ENCODE measurements around the gene CDC25C.
"Not testable (repeated sequence)": the region's sequence is repeated elsewhere in the genome, so short reads cannot be mapped to it uniquely, and the experiment has no call there.

CDC25C gene

GRCh38 chr5:138274189-138274853, 57.3 kb downstream of the CDC25C start, which contains the start of gene GFRA3:
TSS of gene GFRA3 (minus strand) at chr5:138274621. CDS start at chr5:138274424, 197 bp downstream.
- no peak for DNase-seq

GRCh38 chr5:138273834-138274188, 57.8 kb downstream of the CDC25C start:
- DNase-seq = no peak

- no peak for DNase-seq
Measured at GRCh38 chr5:138272681-138273080, 58.9 kb downstream of the CDC25C start.

GRCh38 chr5:138271281-138271680, 60.3 kb downstream of the CDC25C start:
- no peak for DNase-seq

GRCh38 chr5:138264183-138264582, 67.4 kb downstream of the CDC25C start:
- no peak for DNase-seq

GRCh38 chr5:138263581-138263980, 68.0 kb downstream of the CDC25C start:
- DNase-seq = no peak

- DNase-seq = no peak
Measured at GRCh38 chr5:138258704-138259292, 72.8 kb downstream of the CDC25C start.

- DNase-seq = no peak
Measured at GRCh38 chr5:138257583-138257982, 74.0 kb downstream of the CDC25C start.

- DNase-seq = no peak
Measured at GRCh38 chr5:138252944-138253343, 78.7 kb downstream of the CDC25C start.

- not testable (repeated sequence) for DNase-seq
Measured at GRCh38 chr5:138247800-138248199, 83.8 kb downstream of the CDC25C start.

- DNase-seq = no peak
Measured at GRCh38 chr5:138246822-138247221, 84.8 kb downstream of the CDC25C start.

- no peak for DNase-seq
Measured at GRCh38 chr5:138246334-138246733, 85.3 kb downstream of the CDC25C start.

- DNase-seq = no peak
Measured at GRCh38 chr5:138245717-138246116, 85.9 kb downstream of the CDC25C start.

GRCh38 chr5:138243794-138244193, 87.8 kb downstream of the CDC25C start:
- DNase-seq = no peak

- no peak for DNase-seq
Measured at GRCh38 chr5:138241688-138242571, 89.7 kb downstream of the CDC25C start.

- DNase-seq = peak; percentile 9
Measured at GRCh38 chr5:138240650-138241385, 90.8 kb downstream of the CDC25C start.

GRCh38 chr5:138238034-138238433, 93.6 kb downstream of the CDC25C start:
- no peak for DNase-seq
